Adrenal gland (tissue), 12 donors: ENCODE measurements around the gene F7. TPM values are rescaled to one million over a fixed set of nuclear protein-coding genes. Genes with fewer than 3 reads are reported as not detected.
A peak's percentile ranks its signal among the peaks of the same experiment; 100 is the strongest.

Experiments used
- DNase-seq, 7 donors: peaks; one replicate each; pipeline ENCODE4 v3.0.0-alpha.2; 2019 to 2020
- H3K27ac ChIP-seq, 5 donors: fragments of 200-600 bp; sonication (generic) in 4 of 5; 1 replicate in 3 of 5; 2 replicates in 2 of 5; pipeline versions ENCODE4 v1.5.1 to v1.8.0; 2016 to 2020; ENCODE audit warnings: mild to moderate bottlenecking in 1 of 5
- H3K27me3 ChIP-seq: fragments of 200-600 bp; 2 replicates; pipeline ENCODE4 v1.8.0; 2021
- H3K36me3 ChIP-seq, 2 donors: fragments of 200-600 bp; replicated peaks in 1 of 2; 1 replicate in 1 of 2; 2 replicates in 1 of 2; pipeline versions ENCODE4 v1.5.1 to v1.8.0; 2018 to 2022
- H3K4me1 ChIP-seq, 2 donors: fragments of 200-600 bp; replicated peaks in 1 of 2; 1 replicate in 1 of 2; 2 replicates in 1 of 2; pipeline versions ENCODE4 v1.5.1 to v1.8.0; 2018 to 2021
- H3K4me3 ChIP-seq, 4 donors: fragments of 200-600 bp; sonication (generic) in 3 of 4; one replicate each; pipeline ENCODE4 v1.5.1; 2016 to 2018
- H3K9me3 ChIP-seq, 3 donors: fragments of 200-600 bp; sonication (generic) in 1 of 3; replicated peaks in 1 of 3; 1 replicate in 2 of 3; 2 replicates in 1 of 3; pipeline versions ENCODE4 v1.5.1 to v1.8.0; 2016 to 2021
- CTCF ChIP-seq, 6 experiments: fragments of 450-650 bp in 4 of 6; fragments of 200-600 bp in 2 of 6; sonication (generic) in 1 of 6; IDR thresholded peaks; 1 replicate in 5 of 6; 2 replicates in 1 of 6; pipeline versions ENCODE4 v1.5.1 to v1.8.0; 2016 to 2021; ENCODE audit warnings: antibody characterized with exemption in 6 of 6, mild to moderate bottlenecking in 2 of 6, moderate library complexity in 1 of 6
- POLR2A ChIP-seq, 2 donors: fragments of 450-650 bp; IDR thresholded peaks; one replicate each; pipeline ENCODE4 v1.6.1; 2017; ENCODE audit warnings: antibody characterized with exemption in 2 of 2, mild to moderate bottlenecking in 2 of 2, moderate library complexity in 1 of 2
- WGBS, 4 donors: extraction: QIAGEN DNeasy Blood & Tissue Kit in 2 of 4; methylation state at CpG; one replicate each; pipeline versions ENCODE4 v1.1.5 to v1.1.7; 2013 to 2017; 5-methylcytosine and 5-hydroxymethylcytosine counted together
- intact Hi-C, 2 donors: fragments of 100-400 bp; cut with DNase I; formaldehyde crosslinking; loops; one replicate each; pipeline versions ENCODE4 v1.14.1 to v1.15.0; 2022 to 2023
- polyA plus RNA-seq, 3 donors: library from polyadenylated mRNA; stranded (reverse); fragments of 200-250 nt in 2 of 3; fragments of 350-450 nt in 1 of 3; fragmentation: Illumina TruSeq in 1 of 3; extraction: RNeasy Lipid Tissue Mini Kit (QIAGEN cat#74804) in 1 of 3; gene quantifications; one replicate each; pipeline ENCODE4 v1.2.3, GENCODE V29; 2013 to 2014
- total RNA-seq, 9 donors: library from RNA; depleted of rRNA in 4 of 9; stranded (reverse); fragments of >200 nt in 4 of 9; fragments of 120-200 nt in 1 of 9; fragmentation: NEBNext Ultra II Directional in 1 of 9; extraction: Animal tissue kit (Norgen Biotek cat#: 25700) in 1 of 9; gene quantifications; one replicate each; pipeline versions ENCODE4 v1.1.0 to v1.2.4, GENCODE V29; 2013 to 2023
- donor health status: healthy with polysubstance abuse.
- donor health status: Bipolar disorder and iron deficiency.
- donor health status: DM: yes; HTN: yes; CAD: no.
- donor health status: DM: no; HTN: no; CAD: no.
- donor health status: DM: no; HTN: no; CAD: no.
- donor health status: DM: yes; HTN: yes; CAD: no.

F7 gene
- total and polyA plus RNA-seq, 12 donors, result 0.05 to 0.61 (median 0.08) TPM; not detected in 7

DNA sequence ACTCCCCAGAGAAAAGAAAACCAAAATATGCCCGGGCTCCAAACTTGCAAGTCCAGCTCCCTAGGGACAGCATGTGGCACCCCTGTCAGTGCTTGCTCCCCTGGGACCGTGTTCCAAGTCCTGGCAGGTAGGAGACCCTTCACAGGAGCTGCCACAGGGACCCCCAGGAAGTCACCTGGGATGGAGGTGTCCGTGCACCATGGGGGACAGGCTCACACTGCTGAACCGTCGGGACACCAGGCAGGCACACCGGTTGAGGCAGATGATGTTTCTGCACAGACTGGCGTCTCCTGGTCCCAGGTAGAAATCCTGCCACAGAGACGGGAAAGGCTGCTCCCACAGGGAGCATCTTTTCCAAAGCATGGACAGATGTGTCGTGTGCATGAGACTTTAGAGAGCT is 41.2 kb downstream of the F7 start:
- H3K9me3 ChIP-seq, result no peaks in the 10 kb centered on the region
- TF ChIP-seq POLR2A (IDR thresholded peaks at IDR 0.05), result no peak
- TF ChIP-seq CTCF (IDR thresholded peaks at IDR 0.05), result no peak
- WGBS, 4 donors, result 83 to 93% (median 90%) methylated on average over 6 to 9 of the region's 9 CpGs
- no peak overlapping the region for H3K27ac ChIP-seq
- no peaks in the 10 kb centered on the region for H3K27me3 ChIP-seq
- DNase-seq, result no peak
- no peaks in the 10 kb centered on the region for H3K36me3 ChIP-seq
- H3K4me3 ChIP-seq, result no peak overlapping the region
- H3K4me1 ChIP-seq, result peaks cover 0 to under 1% of the 10 kb centered on the region in 2 donors
- intact Hi-C loops, result no loop called here

DNA sequence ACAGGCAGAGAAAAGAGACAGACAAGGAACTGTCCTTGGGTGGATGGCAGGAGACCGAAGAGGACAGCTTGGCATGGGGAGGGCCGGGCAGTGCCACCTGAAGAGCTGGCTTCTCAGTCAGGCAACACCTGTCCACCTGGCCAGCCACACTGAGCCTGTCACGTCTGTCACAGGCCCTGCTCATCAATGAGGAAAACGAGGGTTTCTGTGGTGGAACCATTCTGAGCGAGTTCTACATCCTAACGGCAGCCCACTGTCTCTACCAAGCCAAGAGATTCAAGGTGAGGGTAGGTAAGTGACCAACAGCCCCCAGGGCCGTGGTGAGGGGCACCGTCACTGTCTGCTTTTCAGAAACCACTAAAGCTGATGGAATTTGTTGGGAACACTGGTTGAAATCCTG is 41.6 kb downstream of the F7 start:
- Histone ChIP-seq H3K27me3 (no peaks in the 10 kb centered on the region), H3K9me3 (no peaks in the 10 kb centered on the region), H3K36me3 (no peaks in the 10 kb centered on the region), H3K4me1 (peaks cover 4 to 5% of the 10 kb centered on the region in 2 donors), H3K4me3 (no peak overlapping the region), H3K27ac (no peak overlapping the region)
- DNase-seq, result no peak
- TF ChIP-seq POLR2A (IDR thresholded peaks at IDR 0.05) (no peak), CTCF (IDR thresholded peaks at IDR 0.05) (no peak)
- 79 to 85% (median 83%) methylated on average over 4 to 8 of the region's 8 CpGs for WGBS, 4 donors
- intact Hi-C loops, result no loop called here

DNA sequence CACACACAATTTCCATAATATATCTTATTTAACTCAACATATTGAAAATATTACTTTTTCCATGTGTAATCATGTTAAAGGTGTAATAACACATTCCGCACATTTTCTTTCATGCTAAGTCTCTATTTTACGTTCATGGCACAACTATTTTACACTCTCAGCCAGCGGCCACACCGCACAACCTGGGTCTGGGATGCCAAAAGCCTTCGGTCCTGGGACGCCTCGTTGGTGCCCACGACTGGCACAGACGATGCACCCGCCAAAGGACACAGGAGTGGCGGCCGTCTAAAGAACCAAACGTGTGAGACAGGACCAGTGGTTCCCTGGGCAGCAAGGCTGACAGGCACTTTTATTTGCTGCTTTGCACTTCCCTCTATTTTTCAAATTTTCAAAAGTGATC is 42.8 kb downstream of the F7 start:
- Histone ChIP-seq H3K4me1 (peaks cover 15 to 17% of the 10 kb centered on the region in 2 donors), H3K4me3 (no peak overlapping the region), H3K27me3 (no peaks in the 10 kb centered on the region), H3K36me3 (no peaks in the 10 kb centered on the region), H3K27ac (no peak overlapping the region), H3K9me3 (no peaks in the 10 kb centered on the region)
- TF ChIP-seq CTCF (IDR thresholded peaks at IDR 0.05) (no peak), POLR2A (IDR thresholded peaks at IDR 0.05) (no peak)
- intact Hi-C loops, result no loop called here
- 94 to 95% (median 94%) methylated on average over 13 of the region's 13 CpGs for WGBS, 4 donors
- no peak for DNase-seq

DNA sequence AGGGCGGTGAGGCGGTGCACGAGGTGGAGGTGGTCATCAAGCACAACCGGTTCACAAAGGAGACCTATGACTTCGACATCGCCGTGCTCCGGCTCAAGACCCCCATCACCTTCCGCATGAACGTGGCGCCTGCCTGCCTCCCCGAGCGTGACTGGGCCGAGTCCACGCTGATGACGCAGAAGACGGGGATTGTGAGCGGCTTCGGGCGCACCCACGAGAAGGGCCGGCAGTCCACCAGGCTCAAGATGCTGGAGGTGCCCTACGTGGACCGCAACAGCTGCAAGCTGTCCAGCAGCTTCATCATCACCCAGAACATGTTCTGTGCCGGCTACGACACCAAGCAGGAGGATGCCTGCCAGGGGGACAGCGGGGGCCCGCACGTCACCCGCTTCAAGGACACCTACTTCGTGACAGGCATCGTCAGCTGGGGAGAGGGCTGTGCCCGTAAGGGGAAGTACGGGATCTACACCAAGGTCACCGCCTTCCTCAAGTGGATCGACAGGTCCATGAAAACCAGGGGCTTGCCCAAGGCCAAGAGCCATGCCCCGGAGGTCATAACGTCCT is 43.4 kb downstream of the F7 start:
- DNase-seq, result peak in 3 of 7 donors; percentile 47 to 50 (median 49)
- peaks cover 16 to 20% of the 10 kb centered on the region in 2 donors for H3K4me1 ChIP-seq
- H3K27me3 ChIP-seq, result no peaks in the 10 kb centered on the region
- intact Hi-C loops, result no loop called here
- TF ChIP-seq POLR2A (IDR thresholded peaks at IDR 0.05) (no peak), CTCF (IDR thresholded peaks at IDR 0.05) (no peak)
- 75 to 94% (median 80%) methylated on average over 15 to 38 of the region's 38 CpGs for WGBS, 4 donors
- no peak overlapping the region for H3K27ac ChIP-seq
- H3K9me3 ChIP-seq, result no peaks in the 10 kb centered on the region
- no peaks in the 10 kb centered on the region for H3K36me3 ChIP-seq
- no peak overlapping the region for H3K4me3 ChIP-seq
